HCT116 (cell line): ENCODE measurements around the gene SLC44A1. TPM values are rescaled to one million over a fixed set of nuclear protein-coding genes. Genes with fewer than 3 reads are reported as not detected.

Experiments
- ATAC-seq: fragments of 200-7000 bp; cut with Tn5 transposase; 2 replicates; pipeline ENCODE4 v1.9.1; 2020; ENCODE audit warnings: mild to moderate bottlenecking, moderate library complexity
- BruUV-seq: library from RNA; stranded (reverse); fragments of 400-500 nt; replicated peaks from 2 replicates; lab custom pipeline; 2021; lab: Mats Ljungman, UMichigan
- CTCF ChIA-PET: fragments of 300-600 bp; sonication (Branson Sonifier 250); formaldehyde crosslinking; loops from one replicate; lab custom pipeline; 2021; ENCODE audit warnings: antibody characterized with exemption; lab: Charles Lee
- POLR2A ChIA-PET: fragments of 300-600, 350-600 bp; sonication (Branson Sonifier 250); formaldehyde crosslinking; loops from one replicate; lab custom pipeline; 2021; ENCODE audit warnings: antibody characterized with exemption; lab: Charles Lee
- RAD21 ChIA-PET, 2 experiments: fragments of 300-600 bp; sonication (Branson Sonifier 250); formaldehyde crosslinking; loops; one replicate each; lab custom pipeline; 2023; ENCODE audit warnings: low total read pairs in 2 of 2; ENCODE audit not compliant: uncharacterized antibody in 2 of 2, unreplicated experiment in 2 of 2, low non-redundant PET in 1 of 2; lab: Charles Lee
- DNase-seq: peaks from one replicate; pipeline ENCODE4 v3.0.0-alpha.2; 2010; ENCODE audit warnings: low read depth, low spot score
- H2AFZ ChIP-seq: fragments of 200-600 bp; shearing (Covaris generic), sonication (generic); 2 replicates; pipeline ENCODE4 v1.6.1; 2017; ENCODE audit warnings: low read depth, mixed run types, mixed read lengths, antibody characterized with exemption, low read length; ENCODE audit not compliant: poor library complexity, severe bottlenecking
- H3K27ac ChIP-seq: 2 replicates; pipeline ENCODE4 v1.5.1; 2012; ENCODE audit warnings: low read depth, low read length
- H3K27me3 ChIP-seq: fragments of 200-600 bp; sonication (generic); 2 replicates; pipeline ENCODE4 v1.6.1; 2016; ENCODE audit warnings: mixed run types, low read length, mixed read lengths; ENCODE audit not compliant: insufficient read depth
- H3K36me3 ChIP-seq, 2 experiments: fragments of 200-500 bp in 1 of 2; fragments of 200-600 bp in 1 of 2; sonication (Bioruptor generic) in 1 of 2; sonication (generic) in 1 of 2; 2 replicates each; pipeline versions ENCODE4 v1.5.1 to v1.6.1; 2014 to 2016; ENCODE audit warnings: low read length in 2 of 2, inconsistent platforms in 1 of 2, mixed read lengths in 1 of 2, mixed run types in 1 of 2; ENCODE audit not compliant: insufficient read depth in 2 of 2, control insufficient read depth in 1 of 2
- H3K4me1 ChIP-seq, 2 experiments: fragments of 200-600 bp in 1 of 2; sonication (generic) in 1 of 2; 2 replicates each; pipeline versions ENCODE4 v1.5.1 to v1.6.1; 2012 to 2017; ENCODE audit warnings: low read length in 2 of 2, inconsistent platforms in 1 of 2, mild to moderate bottlenecking in 1 of 2, mixed read lengths in 1 of 2, mixed run types in 1 of 2, moderate library complexity in 1 of 2; ENCODE audit not compliant: insufficient read depth in 2 of 2, control insufficient read depth in 1 of 2
- H3K4me2 ChIP-seq: fragments of 200-600 bp; sonication (generic); 2 replicates; pipeline ENCODE4 v1.6.1; 2017; ENCODE audit warnings: mixed run types, low read length, mixed read lengths
- H3K4me3 ChIP-seq, 2 experiments: fragments of 200-600 bp in 1 of 2; sonication (generic) in 1 of 2; replicated peaks in 1 of 2; 2 replicates each; pipeline ENCODE4 v1.5.1; 2011 to 2016; ENCODE audit warnings: low read length in 2 of 2, control low read depth in 1 of 2, low read depth in 1 of 2, mild to moderate bottlenecking in 1 of 2, mixed read lengths in 1 of 2, mixed run types in 1 of 2
- H3K79me2 ChIP-seq: fragments of 200-600 bp; sonication (generic); 2 replicates; pipeline ENCODE4 v1.6.1; 2017; ENCODE audit warnings: mild to moderate bottlenecking, mixed run types, low read length, moderate library complexity, mixed read lengths; ENCODE audit not compliant: insufficient read depth
- H3K9ac ChIP-seq: fragments of 200-600 bp; sonication (generic); 2 replicates; pipeline ENCODE4 v1.6.1; 2016; ENCODE audit warnings: low read length, mixed read lengths
- H3K9me2 ChIP-seq: fragments of 200-600 bp; sonication (generic), shearing (Covaris generic); 2 replicates; pipeline ENCODE4 v1.6.1; 2017; ENCODE audit warnings: mixed run types, mild to moderate bottlenecking, moderate library complexity; ENCODE audit not compliant: insufficient read depth
- H3K9me3 ChIP-seq, 2 experiments: fragments of 200-500 bp in 1 of 2; fragments of 200-600 bp in 1 of 2; sonication (Bioruptor generic) in 1 of 2; sonication (generic) in 1 of 2; 2 replicates each; pipeline ENCODE4 v1.6.1; 2014 to 2017; ENCODE audit warnings: low read length in 2 of 2, mixed read lengths in 2 of 2, inconsistent platforms in 1 of 2, low read depth in 1 of 2, mild to moderate bottlenecking in 1 of 2, mixed run types in 1 of 2, moderate library complexity in 1 of 2; ENCODE audit not compliant: control insufficient read depth in 1 of 2, insufficient read depth in 1 of 2
- H4K20me1 ChIP-seq: fragments of 200-600 bp; sonication (generic), shearing (Covaris generic); 2 replicates; pipeline ENCODE4 v1.6.1; 2017; ENCODE audit warnings: mixed run types, mild to moderate bottlenecking, moderate library complexity; ENCODE audit not compliant: insufficient read depth
- ATF3 ChIP-seq: IDR thresholded peaks from 2 replicates; pipeline ENCODE4 v1.6.1; 2012
- EGR1 ChIP-seq: IDR thresholded peaks from 2 replicates; pipeline ENCODE4 v1.6.1; 2012; ENCODE audit warnings: low read depth
- ELF1 ChIP-seq: IDR thresholded peaks from 2 replicates; pipeline ENCODE4 v1.6.1; 2012; ENCODE audit warnings: low read depth, borderline replicate concordance
- EZH2phosphoT487 ChIP-seq: fragments of 200-600 bp; IDR thresholded peaks from 2 replicates; pipeline ENCODE4 v1.6.1; 2018; ENCODE audit warnings: antibody characterized with exemption, borderline replicate concordance
- JUND ChIP-seq: IDR thresholded peaks from 2 replicates; pipeline ENCODE4 v1.6.1; 2012
- MAX ChIP-seq: IDR thresholded peaks from 2 replicates; pipeline ENCODE4 v1.6.1; 2012
- POLR2A ChIP-seq: IDR thresholded peaks from 2 replicates; pipeline ENCODE4 v1.7.0; 2011; ENCODE audit warnings: borderline replicate concordance; ENCODE audit not compliant: insufficient read depth, insufficient read length; ENCODE audit errors: extremely low read depth
- POLR2AphosphoS5 ChIP-seq: IDR thresholded peaks from 2 replicates; pipeline ENCODE4 v1.6.1; 2011; ENCODE audit warnings: mild to moderate bottlenecking, low read depth, low read length, moderate library complexity
- REST ChIP-seq: IDR thresholded peaks from 2 replicates; pipeline ENCODE4 v1.6.1; 2012; ENCODE audit warnings: low read depth
- SIN3A ChIP-seq: IDR thresholded peaks from 2 replicates; pipeline ENCODE4 v1.6.1; 2012; ENCODE audit warnings: low read depth
- SP1 ChIP-seq: IDR thresholded peaks from 2 replicates; pipeline ENCODE4 v1.6.1; 2012; ENCODE audit warnings: low read depth
- SRF ChIP-seq: IDR thresholded peaks from 2 replicates; pipeline ENCODE4 v1.6.1; 2012; ENCODE audit warnings: low read depth
- ZBTB33 ChIP-seq: IDR thresholded peaks from 2 replicates; pipeline ENCODE4 v1.6.1; 2011; ENCODE audit warnings: mild to moderate bottlenecking, low read length, moderate library complexity; ENCODE audit not compliant: insufficient replicate concordance; ENCODE audit errors: extremely low read depth
- intact Hi-C: fragments of 100-400 bp; cut with micrococcal nuclease; formaldehyde crosslinking; loops from 2 replicates; pipeline ENCODE4 v1.10.0; 2022
- total RNA-seq: library from RNA; stranded (reverse); gene quantifications from one replicate; pipeline ENCODE4 v1.2.1, GENCODE V29; 2021; ENCODE audit not compliant: unreplicated experiment

SLC44A1 gene
- total RNA-seq, 1 experiment from 2014 or later = 44.1 TPM

GRCh38 chr9:105436783-105437182 is 192.3 kb downstream of the SLC44A1 start (continued):
- no peak for TF ChIP-seq EGR1
- no peak for TF ChIP-seq POLR2A
- no peak for TF ChIP-seq REST
- no peak for TF ChIP-seq ZBTB33

- Histone ChIP-seq H3K27me3 (no peaks in the 10 kb centered on the region), H3K9me3 (no peaks in the 10 kb centered on the region), H3K36me3 (no peaks in the 10 kb centered on the region), H2AFZ (no peak overlapping the region), H3K4me1 (no peaks in the 10 kb centered on the region), H3K4me2 (no peak overlapping the region), H3K27ac (no peak overlapping the region), H4K20me1 (no peaks in the 10 kb centered on the region), H3K79me2 (no peaks in the 10 kb centered on the region), H3K9ac (no peak overlapping the region), H3K9me2 (no peaks in the 10 kb centered on the region), H3K4me3 (no peak overlapping the region)
- BruUV-seq = no TSS peak
- POLR2A ChIA-PET = no interaction called here
- CTCF ChIA-PET = no interaction called here
- RAD21 ChIA-PET = no interaction called here
- TF ChIP-seq POLR2AphosphoS5 (no peak), ELF1 (no peak), EGR1 (no peak), MAX (no peak), SRF (no peak), ATF3 (no peak), SIN3A (no peak), EZH2phosphoT487 (no peak), SP1 (no peak), JUND (no peak)
- ATAC-seq (no peak), DNase-seq (no peak)
- intact Hi-C loops = no loop called here
Observed at GRCh38 chr9:105437704-105438103, 193.3 kb downstream of the SLC44A1 start.
